ENCODE results near the gene QKI.

Gene QKI

GRCh38 chr6:163490826-163491577 is 76.5 kb downstream of the QKI start:
- DNase-seq = no peak

GRCh38 chr6:163491737-163492300 is 77.3 kb downstream of the QKI start:
- DNase-seq = no peak

GRCh38 chr6:163494279-163494727 is 79.8 kb downstream of the QKI start:
- no peak for DNase-seq

GRCh38 chr6:163496205-163496604 is 81.7 kb downstream of the QKI start:
- no peak for DNase-seq

GRCh38 chr6:163500105-163500504 is 85.6 kb downstream of the QKI start:
- DNase-seq = no peak

- DNase-seq = no peak
Observed at GRCh38 chr6:163501026-163501425, 86.5 kb downstream of the QKI start.

- DNase-seq = no peak
Observed at GRCh38 chr6:163501439-163501838, 86.9 kb downstream of the QKI start.

GRCh38 chr6:163504984-163505640 is 90.6 kb downstream of the QKI start:
- no peak for DNase-seq

GRCh38 chr6:163507965-163508364 is 93.4 kb downstream of the QKI start:
- DNase-seq = no peak

GRCh38 chr6:163513003-163513402 is 98.5 kb downstream of the QKI start:
- no peak for DNase-seq

GRCh38 chr6:163513570-163514166 is 99.2 kb downstream of the QKI start:
- no peak for DNase-seq

GRCh38 chr6:163516908-163517307 is 102.4 kb downstream of the QKI start:
- DNase-seq = no peak

- no peak for DNase-seq
Observed at GRCh38 chr6:163520956-163521355, 106.4 kb downstream of the QKI start.

- DNase-seq = no peak
Observed at GRCh38 chr6:163522033-163522432, 107.5 kb downstream of the QKI start.

- peak; percentile 67 for DNase-seq
Observed at GRCh38 chr6:163525926-163526325, 111.4 kb downstream of the QKI start.

- DNase-seq = no peak
Observed at GRCh38 chr6:163526346-163526745, 111.8 kb downstream of the QKI start.

- DNase-seq = no peak
Observed at GRCh38 chr6:163527291-163527690, 112.8 kb downstream of the QKI start.

- peak; percentile 93 for DNase-seq
Observed at GRCh38 chr6:163529605-163530004, 115.1 kb downstream of the QKI start.

GRCh38 chr6:163530406-163530805 is 115.9 kb downstream of the QKI start:
- peak; percentile 18 for DNase-seq

- no peak for DNase-seq
Observed at GRCh38 chr6:163531122-163531521, 116.6 kb downstream of the QKI start.

- no peak for DNase-seq
Observed at GRCh38 chr6:163532526-163533078, 118.1 kb downstream of the QKI start.

GRCh38 chr6:163533443-163533842 is 118.9 kb downstream of the QKI start:
- DNase-seq = peak; percentile 81

- DNase-seq = peak; percentile 66
Observed at GRCh38 chr6:163536770-163537169, 122.3 kb downstream of the QKI start.

All from fibroblast of skin of scalp (primary cell).